ENCODE data around the gene FA2H.

GRCh38 chr16:74807052-74807646, 32.5 kb upstream of the FA2H start:
- no peak for TF ChIP-seq SMC3 (IDR thresholded peaks at IDR 0.05)
- TF ChIP-seq, protein P1, sequence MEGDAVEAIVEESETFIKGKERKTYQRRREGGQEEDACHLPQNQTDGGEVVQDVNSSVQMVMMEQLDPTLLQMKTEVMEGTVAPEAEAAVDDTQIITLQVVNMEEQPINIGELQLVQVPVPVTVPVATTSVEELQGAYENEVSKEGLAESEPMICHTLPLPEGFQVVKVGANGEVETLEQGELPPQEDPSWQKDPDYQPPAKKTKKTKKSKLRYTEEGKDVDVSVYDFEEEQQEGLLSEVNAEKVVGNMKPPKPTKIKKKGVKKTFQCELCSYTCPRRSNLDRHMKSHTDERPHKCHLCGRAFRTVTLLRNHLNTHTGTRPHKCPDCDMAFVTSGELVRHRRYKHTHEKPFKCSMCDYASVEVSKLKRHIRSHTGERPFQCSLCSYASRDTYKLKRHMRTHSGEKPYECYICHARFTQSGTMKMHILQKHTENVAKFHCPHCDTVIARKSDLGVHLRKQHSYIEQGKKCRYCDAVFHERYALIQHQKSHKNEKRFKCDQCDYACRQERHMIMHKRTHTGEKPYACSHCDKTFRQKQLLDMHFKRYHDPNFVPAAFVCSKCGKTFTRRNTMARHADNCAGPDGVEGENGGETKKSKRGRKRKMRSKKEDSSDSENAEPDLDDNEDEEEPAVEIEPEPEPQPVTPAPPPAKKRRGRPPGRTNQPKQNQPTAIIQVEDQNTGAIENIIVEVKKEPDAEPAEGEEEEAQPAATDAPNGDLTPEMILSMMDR (IDR thresholded peaks at IDR 0.05), result no peak
